AG04450 (cell line): ENCODE data around the gene B3GALT6. TPM values are rescaled to one million over a fixed set of nuclear protein-coding genes. Genes with fewer than 3 reads are reported as not detected.

Experiments
- CTCF ChIA-PET: fragments of 300-600, 350-600 bp; formaldehyde crosslinking; extraction: SDS; loops from one replicate; lab custom pipeline; 2022; ENCODE audit warnings: antibody characterized with exemption, inconsistent platforms; lab: Charles Lee
- POLR2A ChIA-PET: fragments of 350-600 bp; formaldehyde crosslinking; extraction: SDS; loops from one replicate; lab custom pipeline; 2021; ENCODE audit warnings: antibody characterized with exemption, inconsistent platforms; lab: Yijun Ruan, JAX
- DNase-seq: peaks from one replicate; pipeline ENCODE4 v3.0.0-alpha.2; 2011; ENCODE audit warnings: low read depth, low spot score
- H3K27ac ChIP-seq: one replicate; pipeline ENCODE4 v1.5.1; 2012; ENCODE audit warnings: low read depth, low read length, control low read depth
- H3K27me3 ChIP-seq: one replicate; pipeline ENCODE4 v1.6.0; 2012; ENCODE audit warnings: low read length; ENCODE audit not compliant: control insufficient read depth, insufficient read depth
- H3K4me3 ChIP-seq: 2 replicates; pipeline ENCODE4 v1.5.1; 2011; ENCODE audit warnings: mild to moderate bottlenecking, low read depth, low read length, control low read depth
- H3K9me3 ChIP-seq: 2 replicates; pipeline ENCODE4 v1.5.1; 2012; ENCODE audit warnings: low read length; ENCODE audit not compliant: control insufficient read depth, insufficient read depth
- polyA plus RNA-seq: library from polyadenylated mRNA; depleted of rRNA; stranded (reverse); fragments of >200 nt; gene quantifications from 2 replicates; pipeline ENCODE4 v1.2.3, GENCODE V29; 2011
- TF ChIP-seq, protein P1 (sequence below): IDR thresholded peaks from 2 replicates; pipeline ENCODE4 v1.5.1; 2011; ENCODE audit warnings: low read depth, low read length, control low read depth, inconsistent platforms

The B3GALT6 gene
- polyA plus RNA-seq, 1 experiment: 15.2 TPM

DNA sequence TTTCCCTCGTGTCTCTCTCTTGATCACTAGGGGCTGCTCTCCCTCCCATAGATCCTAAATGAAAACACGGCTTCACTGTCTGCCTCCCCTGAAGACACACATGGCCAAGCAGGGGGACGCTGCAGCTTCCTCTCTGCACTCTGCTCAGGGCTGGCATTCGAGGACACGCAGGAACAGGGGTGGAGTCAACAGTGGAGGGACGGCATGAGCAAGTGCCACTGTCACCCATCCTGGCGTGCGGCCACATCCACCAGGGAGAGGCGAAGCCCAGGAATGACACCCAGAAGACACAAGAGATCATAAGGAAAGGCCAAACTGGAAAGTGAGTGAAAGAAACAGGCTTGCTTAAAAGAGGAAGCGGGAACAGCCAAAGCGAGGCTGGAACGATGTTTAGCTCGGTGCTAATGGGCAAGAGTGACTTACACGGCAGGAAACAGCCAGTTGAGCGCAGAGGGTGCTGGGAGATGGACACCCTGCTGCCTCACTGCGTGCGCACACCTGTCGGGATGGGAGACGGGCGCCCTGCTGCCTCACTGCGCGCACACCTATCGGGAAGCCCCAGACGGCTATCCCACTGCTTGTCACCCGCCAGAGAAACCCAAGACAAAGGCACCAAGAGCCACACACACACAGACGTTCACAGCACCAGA lies 28.0 kb downstream of the B3GALT6 start:
- DNase-seq: no peak
- POLR2A ChIA-PET: no interaction called here
- H3K4me3 ChIP-seq: no peak overlapping the region
- TF ChIP-seq, protein P1, sequence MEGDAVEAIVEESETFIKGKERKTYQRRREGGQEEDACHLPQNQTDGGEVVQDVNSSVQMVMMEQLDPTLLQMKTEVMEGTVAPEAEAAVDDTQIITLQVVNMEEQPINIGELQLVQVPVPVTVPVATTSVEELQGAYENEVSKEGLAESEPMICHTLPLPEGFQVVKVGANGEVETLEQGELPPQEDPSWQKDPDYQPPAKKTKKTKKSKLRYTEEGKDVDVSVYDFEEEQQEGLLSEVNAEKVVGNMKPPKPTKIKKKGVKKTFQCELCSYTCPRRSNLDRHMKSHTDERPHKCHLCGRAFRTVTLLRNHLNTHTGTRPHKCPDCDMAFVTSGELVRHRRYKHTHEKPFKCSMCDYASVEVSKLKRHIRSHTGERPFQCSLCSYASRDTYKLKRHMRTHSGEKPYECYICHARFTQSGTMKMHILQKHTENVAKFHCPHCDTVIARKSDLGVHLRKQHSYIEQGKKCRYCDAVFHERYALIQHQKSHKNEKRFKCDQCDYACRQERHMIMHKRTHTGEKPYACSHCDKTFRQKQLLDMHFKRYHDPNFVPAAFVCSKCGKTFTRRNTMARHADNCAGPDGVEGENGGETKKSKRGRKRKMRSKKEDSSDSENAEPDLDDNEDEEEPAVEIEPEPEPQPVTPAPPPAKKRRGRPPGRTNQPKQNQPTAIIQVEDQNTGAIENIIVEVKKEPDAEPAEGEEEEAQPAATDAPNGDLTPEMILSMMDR: no peak
- CTCF ChIA-PET: interaction anchor here (0.7 kb wide), 1 partner anchor 138 kb away, joined by 4 read pairs; no protein-coding TSS in a partner anchor
- peak overlapping the region; percentile 21 for H3K27ac ChIP-seq
- H3K9me3 ChIP-seq: peaks cover 4% of the 10 kb centered on the region; the same call in 1 of the 2 replicates
- no peaks in the 10 kb centered on the region for H3K27me3 ChIP-seq

GRCh38 chr1:1260843-1261560 lies 29.0 kb downstream of the B3GALT6 start:
- no peak for DNase-seq
- ChIA-PET CTCF (interaction anchor here (0.7 kb wide), 1 partner anchor 138 kb away, joined by 4 read pairs; no protein-coding TSS in a partner anchor), POLR2A (interaction anchor here (1.8 kb wide), 1 partner anchor 13 kb away, joined by 4 read pairs; the partner anchor contains the start of gene UBE2J2)
- H3K9me3 ChIP-seq: no peaks in the 10 kb centered on the region; the same call in 1 of the 2 replicates
- no peak overlapping the region for H3K4me3 ChIP-seq
- TF ChIP-seq, protein P1: no peak
- H3K27me3 ChIP-seq: no peaks in the 10 kb centered on the region
- no peak overlapping the region for H3K27ac ChIP-seq

- Histone ChIP-seq H3K9me3 (no peaks in the 10 kb centered on the region; the same call in 1 of the 2 replicates), H3K27me3 (no peaks in the 10 kb centered on the region), H3K27ac (no peak overlapping the region), H3K4me3 (no peak overlapping the region)
- ChIA-PET CTCF (no interaction called here), POLR2A (interaction anchor here (1.8 kb wide), 1 partner anchor 12 kb away, joined by 4 read pairs; the partner anchor contains the start of gene UBE2J2)
- TF ChIP-seq, protein P1: no peak
- DNase-seq: no peak
These were observed 30.0 kb downstream of the B3GALT6 start for GRCh38 chr1:1262071-1262470.

GRCh38 chr1:1262758-1263157 lies 30.7 kb downstream of the B3GALT6 start:
- DNase-seq: no peak
- Histone ChIP-seq H3K27me3 (no peaks in the 10 kb centered on the region), H3K27ac (no peak overlapping the region), H3K4me3 (no peak overlapping the region), H3K9me3 (no peaks in the 10 kb centered on the region; the same call in 1 of the 2 replicates)
- TF ChIP-seq, protein P1: no peak
- ChIA-PET CTCF (no interaction called here), POLR2A (interaction anchor here (1.8 kb wide), 1 partner anchor 11 kb away, joined by 4 read pairs; the partner anchor contains the start of gene UBE2J2)
